ENCODE data around the gene ITPRID2. TPM values are rescaled to one million over a fixed set of nuclear protein-coding genes. Genes with fewer than 3 reads are reported as not detected.

ITPRID2 gene
- total and polyA plus RNA-seq, 2 of the 13 experiments (the other 11 are each of a cell fraction or from before 2014, with no cell fraction given), result 44.8 to 62.3 TPM

- TF ChIP-seq FOXA3 (CRISPR knock-in tag; IDR thresholded peaks at IDR 0.05), result peak; percentile 74; the same call in 1 of the 2 replicates
- TF ChIP-seq ZNF616 (CRISPR knock-in tag; IDR thresholded peaks at IDR 0.05; ENCODE audit: low read depth), result no peak
- TF ChIP-seq GATAD2A (CRISPR knock-in tag; IDR thresholded peaks at IDR 0.05), result peak; percentile 43; the same call in 1 of the 2 replicates
- TF ChIP-seq NPAS2 (CRISPR knock-in tag; IDR thresholded peaks at IDR 0.05; ENCODE audit: borderline replicate concordance), result no peak
- no peak for TF ChIP-seq TCF12 (IDR thresholded peaks at IDR 0.05)
- no peak for TF ChIP-seq TCF12 (CRISPR knock-in tag; IDR thresholded peaks at IDR 0.05)
- TF ChIP-seq ZNF556 (CRISPR knock-in tag; IDR thresholded peaks at IDR 0.05; ENCODE audit: borderline replicate concordance), result no peak
- 0 out of 2 replicates have a peak, but pooled peaks have one; percentile 14 for TF ChIP-seq THAP11 (CRISPR knock-in tag; IDR thresholded peaks at IDR 0.05)
- no peak for TF ChIP-seq THAP7 (CRISPR knock-in tag; IDR thresholded peaks at IDR 0.05)
- no peak for TF ChIP-seq ZNF562 (CRISPR knock-in tag; IDR thresholded peaks at IDR 0.05; ENCODE audit: borderline replicate concordance)
- TF ChIP-seq TRIM24 (CRISPR knock-in tag; IDR thresholded peaks at IDR 0.05), result no peak
- TF ChIP-seq SOX13 (IDR thresholded peaks at IDR 0.05), result no peak
- peak in 1 of 2 experiments; percentile 75; a peak in 2 of 4 replicates for TF ChIP-seq SOX13 (CRISPR knock-in tag; conservative IDR thresholded peaks at IDR 0.05 in 1 of 2, IDR thresholded peaks at IDR 0.05 in 1 of 2)
- no peak for TF ChIP-seq HES4 (CRISPR knock-in tag; IDR thresholded peaks at IDR 0.05; ENCODE audit: borderline replicate concordance)
- no peak for TF ChIP-seq ZNF326 (CRISPR knock-in tag; IDR thresholded peaks at IDR 0.05; ENCODE audit: borderline replicate concordance)
- 0 out of 2 replicates have a peak, but pooled peaks have one; percentile 27 for TF ChIP-seq NAIF1 (CRISPR knock-in tag; IDR thresholded peaks at IDR 0.05; ENCODE audit: borderline replicate concordance)
- TF ChIP-seq FOXP1 (IDR thresholded peaks at IDR 0.05), result no peak
- TF ChIP-seq FOXP1 (CRISPR knock-in tag; IDR thresholded peaks at IDR 0.05), result peak; percentile 30; the same call in 1 of the 2 replicates
- no peak for TF ChIP-seq CREB1 (IDR thresholded peaks at IDR 0.05)
- TF ChIP-seq CREB1 (CRISPR knock-in tag; IDR thresholded peaks at IDR 0.05), result peak; percentile 57; the same call in 1 of the 2 replicates
- TF ChIP-seq FOXO1 (CRISPR knock-in tag; IDR thresholded peaks at IDR 0.05), result no peak
- TF ChIP-seq FOXA1 (IDR thresholded peaks at IDR 0.05), result 0 out of 2 replicates have a peak, but pooled peaks have one; percentile 28
- TF ChIP-seq FOXA1 (CRISPR knock-in tag; IDR thresholded peaks at IDR 0.05), result no peak
- TF ChIP-seq ZGPAT (CRISPR knock-in tag; IDR thresholded peaks at IDR 0.05), result 0 out of 2 replicates have a peak, but pooled peaks have one; percentile 17
- peak; percentile 34 to 44; a peak in 1 of 4 replicates for TF ChIP-seq MAFK (conservative IDR thresholded peaks at IDR 0.05 in 1 of 2, IDR thresholded peaks at IDR 0.05 in 1 of 2; ENCODE audit: low read length in 2 of 2)
- TF ChIP-seq ATF1 (CRISPR knock-in tag; IDR thresholded peaks at IDR 0.05), result peak; percentile 27; the same call in 1 of the 2 replicates
- TF ChIP-seq GATAD1 (CRISPR knock-in tag; IDR thresholded peaks at IDR 0.05), result no peak
- TF ChIP-seq HHEX (CRISPR knock-in tag; IDR thresholded peaks at IDR 0.05), result no peak
- TF ChIP-seq SOX5 (CRISPR knock-in tag; IDR thresholded peaks at IDR 0.05; ENCODE audit: borderline replicate concordance), result peak; percentile 42; the same call in 1 of the 2 replicates
- peak; percentile 36; the same call in 1 of the 2 replicates for TF ChIP-seq FOXP4 (CRISPR knock-in tag; IDR thresholded peaks at IDR 0.05)
- TF ChIP-seq EED (CRISPR knock-in tag; IDR thresholded peaks at IDR 0.05), result no peak
These were observed 8.6 kb downstream of the ITPRID2 start (continued) for GRCh38 chr2:181900007-181900651.
